Occipital lobe (tissue), 2 donors: Measurements from ENCODE around the gene LST1. TPM values are rescaled to one million over a fixed set of nuclear protein-coding genes. Genes with fewer than 3 reads are reported as not detected.

Experiments
- DNase-seq: peaks from one replicate; lab custom pipeline; 2025; lab: John Stamatoyannopoulos, UW
- total RNA-seq: library from RNA; depleted of rRNA; stranded (reverse); fragments of >200 nt; gene quantifications from one replicate; pipeline ENCODE4 v1.2.3, GENCODE V29; 2014

LST1 gene
- total RNA-seq, 1 donor from 2014 or later = 0.94 TPM

DNA sequence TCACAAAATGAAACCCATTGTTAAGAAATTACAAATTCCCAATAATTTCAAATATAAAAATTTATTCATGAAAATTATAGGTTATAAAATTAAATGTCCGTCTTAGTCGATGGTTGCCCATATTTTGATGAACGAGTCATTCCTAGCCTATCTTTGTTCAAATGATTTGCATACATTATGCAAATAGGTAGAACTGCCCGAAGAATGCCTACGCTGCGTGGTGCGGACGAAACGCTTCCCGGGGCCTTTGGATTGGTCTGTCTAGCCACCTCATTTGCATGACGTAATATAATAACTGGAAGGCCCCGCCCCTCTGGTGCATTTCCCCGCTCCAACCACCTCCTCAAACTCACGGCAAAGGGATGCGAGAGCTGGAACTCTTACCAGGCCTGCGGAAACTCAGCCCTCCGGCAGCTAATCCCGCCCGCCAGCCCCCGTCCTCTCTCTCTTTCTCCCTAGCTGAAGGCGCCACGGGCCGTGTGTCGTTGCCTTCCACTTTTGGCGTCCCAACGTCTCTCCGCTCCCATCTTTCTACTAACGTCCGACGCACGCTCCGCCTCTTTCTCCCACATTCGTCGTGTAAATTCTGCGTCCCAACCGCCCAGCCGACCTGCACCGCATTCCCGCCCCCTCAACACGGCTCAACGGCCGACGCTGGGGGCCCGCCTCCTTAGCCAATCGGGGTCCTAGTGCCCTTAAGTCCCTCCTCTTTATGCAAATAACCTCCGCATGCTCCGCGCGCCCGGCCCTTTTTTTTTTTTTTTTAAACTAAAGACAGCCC lies 33.9 kb downstream of the LST1 start:
- DNase-seq = peak; percentile 98

DNA sequence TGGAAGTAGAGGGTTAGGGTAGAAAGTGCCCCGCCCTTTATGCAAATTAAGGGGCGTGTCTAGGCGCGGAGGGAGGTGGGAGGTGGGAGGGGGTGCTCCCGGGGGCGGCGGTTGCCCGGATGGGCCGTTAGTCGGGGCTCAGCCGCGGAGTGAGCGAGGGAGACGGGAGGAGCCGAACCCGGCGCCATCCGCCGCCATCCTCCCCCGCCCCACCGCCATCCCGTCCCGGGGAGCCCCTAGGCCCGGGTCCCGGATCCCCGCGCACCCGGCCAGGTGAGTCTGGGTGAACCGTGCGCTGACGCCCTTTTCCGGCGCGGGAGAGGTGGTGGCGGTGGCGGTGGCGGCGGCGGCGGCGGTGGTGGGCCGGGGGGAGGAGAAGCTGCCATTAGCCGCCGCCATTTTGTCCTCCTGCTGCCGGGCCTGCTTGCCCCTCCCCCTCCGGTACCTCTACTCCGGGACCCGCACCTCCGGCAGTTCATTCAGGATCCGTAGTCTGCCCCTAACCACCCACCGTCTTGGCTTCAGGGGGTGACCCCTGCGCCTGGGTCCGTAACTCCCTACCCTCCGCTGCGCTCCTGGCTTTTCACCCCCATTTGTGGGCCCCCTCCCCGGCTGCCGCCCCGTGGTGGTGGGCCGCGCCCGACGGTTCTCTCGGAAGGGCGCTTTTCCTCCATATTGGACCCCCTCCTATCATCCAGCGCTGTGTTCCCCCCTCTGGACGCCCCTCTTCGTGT lies 34.7 kb downstream of the LST1 start, which contains the start of gene PRRC2A:
Gene PRRC2A (plus strand): TSS at position 130 of the 734 bp plus-strand sequence. CDS start 2,075 bp downstream, outside the sequence.
- no peak for DNase-seq

DNA sequence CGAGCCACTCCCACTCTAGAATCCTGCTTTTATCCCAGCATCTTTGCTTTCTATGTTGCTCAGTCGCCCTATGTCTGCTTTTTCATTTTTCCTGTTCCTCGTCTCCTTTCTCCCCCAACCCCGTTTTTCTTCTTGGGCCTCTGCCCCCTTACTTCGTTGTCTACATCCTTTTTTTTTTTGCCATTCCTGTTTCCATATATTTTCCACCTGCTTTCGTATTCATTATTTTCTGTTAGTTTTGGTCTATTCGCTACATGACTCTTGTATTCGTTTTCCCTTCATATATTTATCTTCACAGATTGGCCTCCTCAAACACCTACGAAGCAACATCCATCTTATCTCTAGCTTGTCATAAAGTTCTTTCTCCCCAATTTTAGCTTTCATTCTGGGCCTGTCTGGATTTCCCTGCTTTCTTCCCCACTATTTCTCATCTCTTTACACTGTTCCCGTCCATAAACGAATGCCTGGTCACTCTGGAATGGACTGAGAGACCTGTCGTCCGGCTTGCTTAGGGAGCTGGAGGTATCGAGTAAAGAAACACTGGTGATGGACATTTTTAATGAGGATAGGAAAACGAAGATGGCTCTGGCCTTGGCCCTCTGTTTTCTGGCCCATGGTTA lies 35.4 kb downstream of the LST1 start:
- no peak for DNase-seq

DNA sequence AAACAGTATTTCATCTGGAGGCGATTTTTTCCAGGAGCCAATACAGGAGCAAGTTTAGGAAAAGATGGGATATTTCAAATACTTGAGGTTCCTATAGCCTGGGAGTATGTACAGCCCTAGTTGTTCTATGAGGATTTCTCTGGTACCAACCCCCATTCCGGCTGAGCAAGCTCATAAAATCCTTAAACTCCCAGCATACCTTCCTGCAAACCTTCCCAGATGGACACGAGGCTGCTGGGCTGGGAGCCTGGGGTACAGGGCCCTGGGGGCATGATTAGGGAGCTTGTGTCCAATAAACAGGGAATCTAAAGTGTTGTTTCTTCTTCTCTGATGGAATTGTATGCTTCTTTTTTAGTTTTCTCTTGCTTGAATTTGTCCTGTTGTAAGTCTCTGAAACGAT lies 35.9 kb downstream of the LST1 start:
- no peak for DNase-seq

DNA sequence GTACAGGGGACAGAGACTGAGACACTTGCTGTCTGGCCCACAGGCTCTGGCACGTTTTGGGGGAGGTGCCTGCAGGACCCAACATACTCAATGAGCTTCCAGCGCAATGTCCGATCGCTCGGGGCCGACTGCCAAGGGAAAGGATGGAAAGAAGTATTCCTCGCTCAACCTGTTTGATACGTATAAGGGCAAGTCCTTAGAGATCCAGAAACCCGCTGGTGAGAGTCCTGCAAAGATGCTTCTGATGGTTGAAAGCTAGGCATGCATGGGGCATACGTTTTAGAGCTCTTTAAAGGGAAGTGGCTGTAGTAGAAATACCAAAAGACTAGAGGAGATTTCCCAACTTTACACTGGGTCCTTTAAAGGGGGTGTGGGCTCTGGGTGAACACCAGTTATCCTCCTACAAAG lies 36.6 kb downstream of the LST1 start:
- DNase-seq = no peak

DNA sequence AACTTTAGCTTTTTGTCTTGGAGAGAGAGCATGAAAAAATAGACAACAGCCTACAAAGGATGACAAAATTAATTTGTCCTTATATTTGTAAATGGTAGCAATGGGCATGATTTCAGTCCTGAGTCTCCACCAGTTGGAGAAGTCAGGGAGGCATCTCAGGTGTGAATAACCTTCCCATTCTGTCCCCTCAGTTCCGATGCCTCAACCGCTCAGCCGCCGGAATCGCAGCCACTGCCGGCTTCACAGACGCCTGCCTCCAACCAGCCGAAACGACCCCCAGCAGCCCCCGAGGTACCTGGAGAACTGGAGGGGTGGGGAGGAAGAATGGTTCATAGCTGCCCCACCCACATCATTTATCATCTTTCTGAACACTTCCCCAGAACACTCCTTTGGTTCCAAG lies 38.0 kb downstream of the LST1 start:
- DNase-seq = no peak

DNA sequence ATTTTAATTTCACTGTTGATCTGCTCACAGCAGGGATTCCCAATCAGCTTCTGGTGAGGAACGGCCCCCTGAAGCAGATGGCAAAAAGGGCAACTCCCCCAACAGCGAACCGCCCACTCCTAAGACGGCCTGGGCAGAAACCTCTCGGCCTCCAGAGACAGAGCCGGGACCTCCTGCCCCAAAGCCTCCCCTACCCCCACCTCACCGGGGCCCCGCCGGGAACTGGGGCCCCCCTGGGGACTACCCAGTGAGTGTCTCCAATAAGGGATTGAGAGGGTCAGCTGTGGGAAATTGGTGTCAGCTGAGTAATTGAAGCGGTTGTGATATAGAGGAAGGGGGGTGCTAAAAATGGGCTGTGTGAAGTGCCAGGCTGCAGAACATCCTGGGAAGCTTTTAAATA lies 40.9 kb downstream of the LST1 start:
- no peak for DNase-seq

DNA sequence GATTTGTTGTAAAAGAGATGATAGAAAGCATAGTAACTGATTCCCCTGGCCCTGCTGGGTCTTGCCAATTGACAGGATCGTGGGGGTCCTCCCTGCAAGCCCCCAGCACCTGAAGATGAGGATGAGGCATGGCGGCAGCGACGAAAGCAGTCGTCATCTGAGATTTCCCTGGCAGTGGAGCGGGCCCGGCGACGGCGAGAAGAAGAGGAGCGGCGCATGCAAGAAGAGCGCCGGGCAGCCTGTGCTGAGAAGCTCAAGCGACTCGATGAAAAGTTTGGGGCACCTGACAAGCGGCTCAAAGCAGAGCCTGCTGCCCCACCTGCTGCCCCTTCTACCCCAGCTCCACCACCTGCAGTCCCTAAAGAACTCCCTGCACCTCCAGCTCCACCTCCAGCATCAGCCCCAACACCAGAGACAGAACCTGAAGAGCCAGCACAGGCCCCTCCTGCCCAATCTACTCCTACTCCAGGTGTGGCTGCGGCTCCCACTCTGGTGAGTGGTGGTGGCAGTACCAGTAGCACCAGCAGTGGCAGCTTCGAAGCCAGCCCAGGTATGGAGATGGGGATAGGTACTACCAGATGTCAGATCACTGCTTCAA lies 41.7 kb downstream of the LST1 start:
- no peak for DNase-seq

DNA sequence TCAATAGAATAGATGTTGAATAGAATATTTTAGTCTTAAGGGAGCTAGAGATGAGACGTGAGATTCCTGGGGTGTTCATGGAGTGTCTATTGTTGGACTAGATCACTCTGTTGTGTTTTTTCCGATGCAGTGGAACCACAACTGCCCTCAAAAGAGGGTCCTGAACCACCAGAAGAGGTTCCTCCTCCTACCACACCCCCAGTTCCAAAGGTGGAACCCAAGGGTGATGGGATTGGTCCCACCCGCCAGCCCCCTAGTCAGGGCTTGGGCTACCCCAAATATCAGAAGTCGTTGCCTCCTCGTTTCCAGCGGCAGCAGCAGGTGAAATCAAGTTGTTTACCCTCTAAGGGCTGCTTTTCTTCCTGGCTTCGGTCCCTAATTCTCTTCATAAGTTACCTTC lies 42.9 kb downstream of the LST1 start:
- no peak for DNase-seq

DNA sequence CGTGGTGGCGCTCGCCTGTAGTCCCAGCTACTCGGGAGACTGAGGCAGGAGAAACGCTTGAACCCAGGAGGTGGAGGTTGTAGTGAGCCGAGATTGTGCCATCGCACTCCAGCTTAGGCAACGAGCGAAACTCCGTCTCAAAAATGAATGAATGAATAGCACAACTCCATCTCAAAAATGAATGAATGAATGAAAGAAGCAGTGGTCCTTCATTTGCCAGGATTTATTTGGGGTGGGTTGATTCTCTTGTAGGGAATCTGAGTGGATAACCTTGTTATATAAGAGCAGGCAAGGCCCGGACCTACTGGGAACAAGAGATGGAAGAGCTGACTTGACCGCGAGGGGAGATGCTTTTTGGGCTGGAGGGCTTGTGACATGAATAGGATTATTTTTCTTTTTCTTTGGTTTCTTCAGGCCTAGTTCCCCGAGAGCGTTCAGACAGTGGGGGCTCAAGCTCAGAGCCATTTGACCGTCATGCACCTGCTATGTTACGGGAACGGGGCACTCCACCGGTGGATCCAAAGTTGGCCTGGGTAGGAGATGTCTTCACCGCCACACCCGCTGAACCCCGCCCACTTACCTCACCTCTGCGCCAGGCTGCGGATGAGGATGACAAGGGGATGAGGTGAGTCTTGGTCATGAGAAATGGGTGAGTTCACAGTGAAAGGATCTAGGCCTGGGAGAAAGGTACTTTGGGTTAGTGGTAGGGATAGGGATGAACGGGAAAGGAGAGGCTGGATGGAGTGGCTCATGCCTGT lies 44.3 kb downstream of the LST1 start:
- DNase-seq = no peak

DNA sequence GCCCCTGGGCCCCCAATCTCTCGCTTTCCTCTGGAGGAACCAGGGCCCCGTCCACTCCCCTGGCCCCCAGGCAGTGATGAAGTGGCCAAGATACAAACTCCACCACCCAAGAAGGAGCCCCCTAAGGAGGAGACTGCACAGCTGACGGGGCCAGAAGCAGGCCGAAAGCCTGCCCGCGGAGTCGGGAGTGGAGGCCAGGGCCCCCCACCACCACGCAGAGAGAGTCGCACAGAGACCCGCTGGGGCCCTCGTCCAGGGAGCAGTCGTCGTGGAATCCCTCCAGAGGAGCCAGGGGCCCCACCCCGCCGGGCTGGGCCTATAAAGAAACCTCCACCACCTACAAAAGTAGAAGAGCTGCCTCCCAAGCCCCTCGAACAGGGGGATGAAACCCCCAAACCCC lies 45.1 kb downstream of the LST1 start:
- no peak for DNase-seq

DNA sequence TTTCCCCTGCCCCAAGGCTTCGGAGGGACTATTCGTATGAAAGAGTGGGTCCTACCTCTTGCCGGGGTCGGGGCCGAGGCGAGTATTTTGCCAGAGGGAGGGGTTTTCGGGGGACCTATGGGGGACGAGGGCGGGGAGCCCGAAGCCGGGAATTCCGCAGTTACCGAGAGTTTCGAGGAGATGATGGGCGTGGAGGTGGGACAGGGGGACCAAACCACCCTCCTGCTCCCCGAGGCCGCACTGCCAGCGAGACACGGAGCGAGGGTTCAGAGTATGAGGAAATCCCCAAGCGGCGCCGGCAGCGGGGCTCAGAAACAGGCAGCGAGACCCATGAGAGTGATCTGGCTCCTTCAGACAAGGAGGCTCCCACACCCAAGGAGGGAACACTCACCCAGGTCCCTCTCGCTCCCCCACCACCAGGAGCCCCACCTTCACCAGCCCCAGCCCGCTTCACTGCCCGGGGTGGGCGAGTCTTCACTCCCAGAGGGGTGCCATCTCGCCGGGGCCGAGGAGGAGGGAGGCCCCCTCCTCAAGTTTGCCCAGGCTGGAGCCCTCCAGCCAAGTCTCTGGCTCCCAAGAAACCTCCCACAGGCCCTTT lies 45.7 kb downstream of the LST1 start:
- no peak for DNase-seq

DNA sequence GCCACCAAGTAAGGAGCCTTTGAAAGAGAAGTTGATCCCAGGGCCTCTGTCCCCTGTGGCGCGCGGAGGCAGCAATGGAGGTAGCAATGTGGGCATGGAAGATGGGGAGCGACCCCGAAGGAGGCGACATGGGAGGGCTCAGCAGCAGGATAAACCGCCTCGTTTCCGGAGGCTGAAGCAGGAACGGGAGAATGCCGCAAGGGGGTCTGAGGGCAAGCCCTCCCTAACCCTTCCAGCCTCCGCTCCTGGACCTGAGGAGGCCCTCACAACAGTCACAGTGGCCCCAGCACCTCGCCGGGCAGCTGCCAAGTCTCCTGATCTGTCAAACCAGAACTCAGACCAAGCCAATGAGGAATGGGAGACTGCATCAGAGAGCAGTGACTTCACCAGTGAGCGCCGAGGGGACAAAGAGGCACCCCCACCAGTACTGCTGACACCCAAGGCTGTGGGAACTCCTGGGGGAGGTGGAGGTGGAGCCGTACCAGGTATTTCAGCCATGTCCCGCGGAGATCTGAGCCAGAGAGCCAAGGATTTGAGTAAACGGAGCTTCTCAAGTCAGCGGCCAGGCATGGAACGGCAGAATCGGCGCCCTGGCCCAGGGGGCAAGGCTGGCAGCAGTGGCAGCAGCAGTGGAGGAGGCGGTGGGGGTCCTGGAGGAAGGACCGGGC lies 46.3 kb downstream of the LST1 start:
- DNase-seq = no peak

DNA sequence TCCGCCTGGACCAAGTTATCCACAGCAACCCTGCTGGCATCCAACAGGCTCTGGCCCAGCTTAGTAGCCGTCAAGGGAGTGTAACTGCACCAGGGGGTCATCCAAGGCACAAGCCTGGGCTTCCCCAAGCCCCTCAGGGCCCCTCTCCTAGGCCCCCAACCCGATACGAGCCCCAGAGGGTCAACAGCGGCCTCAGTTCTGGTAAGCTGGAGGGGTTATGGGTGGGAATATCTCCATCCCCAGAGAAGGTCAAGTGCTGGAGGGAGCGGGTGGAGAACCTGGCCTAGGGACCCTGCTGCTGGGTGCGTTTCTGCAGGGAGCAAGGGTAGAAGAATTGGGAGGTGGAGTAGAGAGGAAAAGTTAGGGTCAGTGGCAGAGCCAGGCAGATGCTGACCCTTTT lies 47.4 kb downstream of the LST1 start:
- DNase-seq = no peak

DNA sequence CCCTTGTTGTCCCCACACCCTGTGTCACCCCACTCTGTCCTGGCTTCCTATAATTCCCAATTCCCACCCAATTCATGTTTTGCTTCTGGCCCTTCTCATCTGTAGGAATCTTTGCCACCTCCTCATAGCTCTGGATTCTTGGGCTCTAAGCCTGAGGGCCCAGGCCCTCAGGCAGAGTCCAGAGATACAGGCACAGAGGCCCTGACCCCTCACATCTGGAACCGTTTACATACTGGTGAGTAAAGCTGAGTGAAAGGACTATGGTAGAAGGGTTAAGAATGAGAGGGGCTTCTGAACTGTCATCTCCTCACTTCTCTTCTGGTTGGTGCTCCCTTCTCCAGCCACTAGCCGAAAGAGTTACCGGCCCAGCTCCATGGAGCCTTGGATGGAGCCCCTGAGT lies 48.1 kb downstream of the LST1 start:
- no peak for DNase-seq

DNA sequence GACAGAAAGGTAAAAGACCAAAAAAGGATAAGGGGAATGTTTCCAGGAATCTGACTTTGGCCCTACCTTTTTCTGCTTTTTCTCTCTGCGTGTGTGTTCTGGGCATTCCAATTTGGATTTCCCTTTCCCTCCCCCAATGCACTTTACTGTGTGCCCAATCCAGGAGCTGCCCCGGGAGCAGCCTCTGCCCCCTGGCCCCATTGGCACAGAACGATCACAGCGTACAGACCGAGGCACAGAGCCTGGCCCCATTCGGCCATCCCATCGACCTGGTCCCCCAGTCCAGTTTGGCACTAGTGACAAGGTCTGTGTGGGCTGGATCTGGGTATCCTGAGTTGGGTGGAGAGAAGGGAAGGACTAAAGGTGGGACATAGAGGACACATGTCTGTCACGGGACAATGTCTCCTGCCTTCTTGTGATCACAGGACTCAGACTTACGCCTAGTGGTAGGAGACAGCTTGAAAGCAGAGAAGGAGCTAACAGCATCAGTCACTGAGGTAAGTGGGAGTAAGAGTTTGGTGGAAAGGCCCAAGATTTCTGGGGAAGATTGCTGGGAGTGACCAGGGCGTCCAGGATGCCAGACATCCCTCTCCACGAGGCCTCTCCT lies 49.0 kb downstream of the LST1 start:
- DNase-seq = no peak

DNA sequence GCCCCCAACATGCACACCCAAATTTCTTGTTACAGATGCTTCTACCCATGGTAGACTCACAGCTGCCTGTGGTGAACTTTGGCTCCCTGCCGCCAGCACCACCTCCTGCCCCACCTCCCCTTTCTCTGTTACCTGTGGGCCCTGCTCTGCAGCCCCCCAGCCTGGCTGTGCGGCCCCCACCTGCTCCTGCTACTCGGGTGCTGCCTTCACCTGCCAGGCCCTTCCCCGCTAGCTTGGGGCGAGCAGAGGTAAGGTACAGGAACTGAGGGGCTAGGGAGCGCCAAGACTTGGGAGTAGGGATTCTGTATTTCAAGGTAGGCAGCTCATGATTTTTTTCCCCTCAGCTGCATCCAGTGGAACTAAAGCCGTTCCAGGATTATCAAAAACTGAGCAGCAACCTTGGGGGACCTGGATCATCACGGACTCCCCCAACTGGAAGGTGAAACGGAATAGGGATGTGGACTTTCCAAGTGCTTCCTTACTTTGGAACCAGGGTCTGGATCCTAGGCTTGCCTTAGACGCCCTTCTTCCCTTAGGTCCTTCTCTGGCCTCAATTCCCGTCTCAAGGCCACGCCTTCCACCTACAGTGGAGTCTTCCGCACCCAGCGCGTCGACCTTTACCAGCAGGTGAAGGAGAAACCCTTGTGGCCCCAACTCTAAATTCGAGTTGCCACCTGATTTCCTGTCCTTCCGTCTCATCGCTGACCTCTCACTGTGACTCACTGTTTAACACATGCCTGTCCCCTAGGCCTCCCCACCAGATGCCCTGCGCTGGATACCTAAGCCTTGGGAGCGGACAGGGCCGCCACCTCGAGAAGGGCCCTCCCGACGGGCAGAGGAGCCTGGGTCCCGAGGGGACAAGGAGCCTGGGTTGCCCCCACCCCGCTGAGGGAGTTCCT lies 50.9 kb downstream of the LST1 start:
- DNase-seq = no peak
